ENCODE results near the gene CPT1A.

The CPT1A gene

GRCh38 chr11:68704887-68705286, 136.8 kb downstream of the CPT1A start:
- H3K9ac ChIP-seq (ENCODE audit: low read length), result no peak overlapping the region
- no peaks in the 10 kb centered on the region for H3K9me3 ChIP-seq (ENCODE audit: insufficient read depth, low read length)
- H3K4me2 ChIP-seq (ENCODE audit: low read depth, low read length, poor library complexity, severe bottlenecking), result no peak overlapping the region
- no peaks in the 10 kb centered on the region for H3F3A ChIP-seq (ENCODE audit: insufficient read depth)
- H4K20me1 ChIP-seq (ENCODE audit: low read depth, low read length), result no peaks in the 10 kb centered on the region
- H3K4me3 ChIP-seq (ENCODE audit: insufficient read depth, low read length, poor library complexity, severe bottlenecking), result no peak overlapping the region
- no peaks in the 10 kb centered on the region for H3K9me2 ChIP-seq (replicated peaks; ENCODE audit: insufficient read depth, low read length)
- no peak for TF ChIP-seq CTCF (IDR thresholded peaks at IDR 0.05; ENCODE audit: insufficient read depth, low read length, poor library complexity, severe bottlenecking)
- no peak for TF ChIP-seq EZH2phosphoT487 (conservative IDR thresholded peaks at IDR 0.05; ENCODE audit: low read length)
- H3K79me2 ChIP-seq (ENCODE audit: insufficient read depth, low read length), result no peaks in the 10 kb centered on the region
- no peaks in the 10 kb centered on the region for H3K27me3 ChIP-seq (ENCODE audit: low read length)
- no peak overlapping the region for H3K27ac ChIP-seq (ENCODE audit: low read depth, low read length)
- no peaks in the 10 kb centered on the region for H3K36me3 ChIP-seq (ENCODE audit: low read length)
- H2AFZ ChIP-seq (ENCODE audit: low read depth, low read length, severe bottlenecking), result no peak overlapping the region
